ENCODE results near the gene UNCX.
"Not testable (repeated sequence)": the region's sequence is repeated elsewhere in the genome, so short reads cannot be mapped to it uniquely, and the experiment has no call there.

UNCX gene

DNA sequence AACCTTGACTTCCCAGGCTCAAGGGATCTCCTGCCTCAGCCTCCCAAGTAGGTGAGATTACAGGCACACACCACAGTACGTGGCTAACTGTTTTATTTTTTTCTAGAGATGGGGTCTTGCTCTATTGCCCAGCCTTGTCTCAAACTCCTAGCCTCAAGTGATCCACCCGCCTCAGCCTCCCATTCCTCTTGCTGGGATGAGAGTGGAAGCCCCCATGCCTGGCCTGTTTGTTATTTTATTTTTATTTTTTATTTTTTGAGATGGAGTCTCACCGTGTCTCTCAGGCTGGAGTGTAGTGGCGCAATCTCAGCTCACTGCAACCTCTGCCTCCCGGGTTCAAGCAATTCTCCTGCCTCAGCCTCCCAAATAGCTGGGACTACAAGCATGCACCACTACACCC lies 20.6 kb upstream of the UNCX start:
- intact Hi-C loops (cut with DNase I) = not testable (repeated sequence)
- peak in 1 of 10 donors; percentile 68 for DNase-seq

DNA sequence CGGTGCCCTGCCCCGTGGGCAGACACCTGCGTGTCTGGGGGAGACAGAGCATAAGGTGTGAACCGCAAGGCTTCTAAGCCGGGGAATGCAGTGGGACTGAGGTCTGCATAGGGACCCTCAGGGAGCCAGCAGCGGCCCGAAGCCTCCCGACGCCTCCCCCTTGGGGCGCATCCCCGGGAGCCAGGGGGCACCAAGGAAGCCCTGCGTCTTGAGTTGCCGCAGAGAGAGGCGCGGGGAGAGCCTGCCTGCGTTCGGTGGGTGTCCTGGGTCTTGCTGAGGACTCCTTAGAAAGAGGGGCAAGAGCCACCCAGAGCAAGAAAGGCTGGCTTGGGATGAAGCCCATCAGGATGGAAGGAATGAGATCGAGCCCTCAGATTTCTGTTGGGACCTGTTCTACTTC lies 18.2 kb upstream of the UNCX start:
- intact Hi-C loops (cut with DNase I) = no loop called here
- DNase-seq = no peak

DNA sequence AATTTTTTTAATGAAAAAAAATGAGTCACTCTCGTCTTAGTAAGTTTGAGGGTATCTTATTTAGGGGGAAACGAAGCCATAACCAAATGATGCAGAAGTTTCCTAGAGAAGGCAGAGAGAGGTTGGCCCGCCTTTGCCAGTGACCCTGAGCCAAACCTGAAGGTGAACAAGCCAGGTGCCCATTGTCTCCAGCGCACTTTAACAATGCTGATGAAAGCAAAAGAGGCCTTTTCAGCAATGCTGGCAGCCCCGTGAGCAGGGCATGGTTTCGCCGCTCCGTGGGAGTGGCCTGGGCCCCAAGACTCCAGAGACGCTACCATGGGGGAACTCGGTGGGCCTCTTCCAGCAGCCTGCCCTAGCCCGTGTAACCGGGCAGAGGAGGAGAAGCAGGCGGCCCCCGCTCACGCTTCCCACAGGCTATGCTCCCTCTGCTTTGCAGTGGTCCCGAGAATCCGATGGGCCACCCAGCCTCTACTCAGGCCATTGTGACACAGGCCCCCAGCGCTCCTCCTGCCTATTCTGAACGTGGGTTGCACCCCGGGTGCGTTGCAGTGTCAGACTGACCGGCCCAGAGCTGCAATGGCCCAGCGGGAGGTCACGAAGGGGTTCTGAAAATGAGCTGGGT lies 14.0 kb upstream of the UNCX start:
- peak in 1 of 10 donors; percentile 60 for DNase-seq
- intact Hi-C loops (cut with DNase I) = no loop called here

DNA sequence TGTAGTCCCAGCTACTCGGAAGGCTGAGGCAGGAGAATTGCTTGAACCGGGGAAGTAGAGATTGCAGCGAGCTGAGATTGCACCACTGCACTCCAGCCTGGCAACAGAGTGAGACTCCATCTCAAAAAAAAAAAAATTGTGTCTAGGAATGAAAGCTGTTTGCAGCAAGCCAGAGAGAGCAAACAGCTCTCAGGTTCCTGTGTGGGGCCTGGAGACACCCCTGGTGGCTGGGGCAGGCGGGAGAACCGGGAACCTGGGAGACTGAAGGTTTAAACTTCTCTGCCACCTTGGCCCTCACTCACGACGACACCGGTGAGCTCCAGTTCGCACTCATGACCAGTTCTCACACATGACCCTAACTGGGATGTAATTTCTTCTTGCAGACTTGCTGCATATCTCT lies 13.2 kb upstream of the UNCX start:
- DNase-seq = no peak
- intact Hi-C loops (cut with DNase I) = no loop called here

DNA sequence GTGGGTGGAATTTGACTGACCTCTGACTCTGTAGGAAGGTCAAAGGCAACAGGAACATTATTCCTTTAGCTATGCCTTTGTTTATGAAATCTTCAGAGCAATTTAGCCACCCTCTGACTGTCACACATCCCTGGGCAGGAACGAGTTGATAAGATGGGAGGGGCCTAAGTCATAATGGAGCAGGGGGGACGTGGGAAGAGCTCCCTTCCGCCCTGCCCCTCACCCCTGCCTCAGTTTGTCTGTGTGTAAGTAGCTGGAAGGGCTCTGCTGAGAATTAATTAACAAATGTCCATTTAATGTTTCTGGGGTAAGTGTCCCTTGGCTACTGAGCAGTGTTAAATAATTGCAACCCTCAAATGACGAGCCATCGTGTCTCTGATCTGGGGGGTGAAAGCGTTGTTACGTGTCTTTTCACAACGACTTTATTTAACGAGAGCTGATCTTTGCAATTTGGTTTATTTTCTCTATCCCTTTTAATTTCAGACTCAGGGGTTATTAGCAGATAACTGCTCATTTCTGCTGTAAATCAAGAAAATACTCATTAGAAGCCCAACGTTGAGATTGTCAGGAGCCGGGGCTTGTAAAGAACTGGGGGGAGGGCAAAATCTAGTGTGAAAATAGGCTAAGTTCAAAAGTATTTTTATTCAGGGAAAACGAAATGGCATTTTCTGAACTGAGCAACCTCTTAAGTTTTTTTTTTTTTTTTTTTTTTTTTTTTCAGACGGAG lies 12.5 kb upstream of the UNCX start:
- intact Hi-C loops (cut with DNase I) = loop anchor here (10.0 kb wide), 1 partner anchor 255 kb away; no protein-coding TSS in a partner anchor
- no peak for DNase-seq

DNA sequence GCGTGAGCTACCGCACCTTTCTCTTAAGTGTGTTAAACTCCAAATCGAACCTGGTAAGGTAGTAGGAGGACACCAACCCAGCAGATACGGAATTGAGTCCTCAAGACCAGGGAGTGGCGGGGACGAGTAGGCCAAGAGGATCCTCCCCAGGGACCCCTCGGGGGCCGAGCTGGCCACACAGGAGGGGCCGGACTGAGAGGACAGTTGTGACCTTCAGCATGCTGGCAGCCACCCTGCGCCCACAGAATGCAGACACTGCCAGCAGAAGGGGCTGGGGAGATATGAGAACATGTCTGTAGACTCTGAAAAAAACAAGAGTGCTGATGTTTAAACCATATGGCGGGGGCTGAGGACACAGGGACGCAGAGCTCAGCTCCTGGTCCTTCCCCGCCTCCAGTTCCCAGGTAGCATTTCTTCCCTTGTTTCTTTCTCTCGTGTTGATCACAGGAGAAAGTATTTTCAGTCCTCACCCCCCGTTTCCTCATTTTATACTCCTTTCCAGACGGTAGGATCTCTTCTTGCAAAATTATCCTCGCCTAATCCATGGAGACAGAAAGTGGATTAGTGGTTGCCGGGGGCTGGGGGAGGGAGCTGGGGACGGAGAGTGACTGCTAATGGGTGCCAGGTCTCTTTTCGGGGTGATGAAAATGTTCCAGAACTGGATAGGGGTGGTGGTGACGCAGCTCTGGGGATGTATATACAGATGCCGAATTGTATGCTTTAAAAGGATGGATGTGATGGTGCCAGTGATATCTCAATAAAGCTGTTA lies 11.5 kb upstream of the UNCX start:
- no peak for DNase-seq
- intact Hi-C loops (cut with DNase I) = loop anchor here (10.0 kb wide), 1 partner anchor 254 kb away; no protein-coding TSS in a partner anchor

DNA sequence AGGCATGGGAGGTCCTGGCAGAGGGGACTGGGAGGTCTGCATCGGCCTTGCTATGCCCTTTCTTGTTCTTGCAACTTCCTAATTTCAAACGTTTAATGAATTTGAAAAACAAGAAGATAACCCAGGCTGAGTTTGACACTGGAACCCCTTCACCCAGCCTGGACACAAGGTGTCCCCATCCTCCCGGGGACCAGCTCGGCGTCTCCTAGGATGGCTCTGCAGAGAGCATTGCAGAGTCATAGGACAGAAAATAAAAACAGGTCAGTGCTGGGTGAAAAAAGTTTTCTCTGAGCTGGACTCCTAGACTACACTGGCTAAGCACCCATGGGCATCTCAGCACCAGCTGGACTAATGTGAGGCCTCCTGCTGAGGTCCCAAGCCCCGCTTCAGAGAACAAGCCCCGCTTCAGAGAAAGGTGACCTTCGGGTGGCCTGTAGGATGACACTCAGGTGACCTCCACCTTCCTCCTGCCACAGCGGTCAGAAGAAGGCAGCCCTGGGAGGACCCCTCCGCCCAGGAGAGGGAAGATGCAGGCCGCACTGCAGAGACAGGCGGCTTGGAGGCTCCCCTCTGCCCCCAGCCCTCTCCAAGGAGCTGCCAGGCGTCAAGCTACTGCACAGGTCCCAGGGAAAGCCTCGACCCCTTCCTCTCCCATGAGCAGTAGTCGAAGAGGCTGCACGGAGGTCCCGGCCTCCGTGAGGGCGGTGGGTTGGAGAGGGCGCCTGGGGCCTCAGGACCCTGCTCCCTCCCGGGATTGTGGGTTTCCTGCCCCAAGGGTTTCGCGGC lies 9.3 kb upstream of the UNCX start:
- DNase-seq = peak in 1 of 10 donors; percentile 59
- intact Hi-C loops (cut with DNase I) = loop anchor here (10.0 kb wide), 1 partner anchor 251 kb away; no protein-coding TSS in a partner anchor

DNA sequence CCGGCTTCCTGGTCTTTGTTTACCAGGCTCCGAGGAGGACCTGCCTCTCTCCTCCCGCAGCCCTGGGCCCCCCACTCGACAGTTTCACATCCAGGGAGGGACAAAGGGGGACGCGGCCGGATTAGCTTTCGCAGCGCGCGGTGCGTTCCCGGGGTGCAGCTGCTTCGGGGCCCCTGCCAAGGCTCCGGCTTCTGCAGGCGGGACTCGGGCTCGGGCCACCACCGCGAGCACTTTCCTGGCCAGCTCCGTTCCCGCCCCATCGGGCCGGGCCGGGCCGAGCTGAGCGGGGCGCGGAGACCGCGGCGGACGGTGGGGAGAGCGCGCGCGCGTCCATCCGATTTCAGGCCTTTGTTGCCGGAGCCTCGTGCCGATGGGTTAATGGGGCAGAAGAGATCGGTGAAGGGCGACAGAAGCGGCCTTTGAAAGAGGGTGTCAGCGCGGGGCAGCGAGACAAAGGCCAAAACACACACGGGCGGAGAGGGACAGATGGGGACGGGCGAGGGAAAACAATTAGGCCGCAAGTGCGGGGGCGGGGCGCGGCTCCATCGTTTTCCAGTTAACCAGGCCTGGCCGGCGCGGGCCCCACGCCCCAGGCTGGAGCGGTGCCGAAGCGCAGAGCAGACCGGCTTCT lies 8.5 kb upstream of the UNCX start:
- DNase-seq = peak in 1 of 10 donors; percentile 66
- intact Hi-C loops (cut with DNase I) = loop anchor here (10.0 kb wide), 1 partner anchor 251 kb away; no protein-coding TSS in a partner anchor

DNA sequence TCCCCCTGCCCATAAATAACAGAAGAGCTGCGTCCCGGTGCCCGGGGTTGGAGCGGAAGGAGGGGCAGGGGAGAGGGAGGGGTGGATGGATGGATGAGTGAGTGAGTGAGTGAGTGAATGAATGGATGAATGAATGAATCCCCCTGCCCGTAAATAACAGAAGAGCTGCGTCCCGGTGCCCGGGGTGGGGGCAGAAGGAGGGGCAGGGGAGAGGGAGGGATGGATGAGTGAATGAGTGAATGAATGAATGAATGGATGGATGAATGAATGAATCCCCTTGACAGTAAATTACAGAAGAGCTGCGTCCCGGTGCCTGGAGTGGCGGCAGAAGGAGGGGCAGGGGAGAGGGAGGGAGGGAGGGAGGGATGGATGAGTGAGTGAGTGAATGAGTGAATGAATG lies 7.6 kb upstream of the UNCX start:
- no peak for DNase-seq
- intact Hi-C loops (cut with DNase I) = loop anchor here (1.0 to 10.0 kb wide), 3 partner anchors 187 to 250 kb away; no protein-coding TSS in a partner anchor

DNA sequence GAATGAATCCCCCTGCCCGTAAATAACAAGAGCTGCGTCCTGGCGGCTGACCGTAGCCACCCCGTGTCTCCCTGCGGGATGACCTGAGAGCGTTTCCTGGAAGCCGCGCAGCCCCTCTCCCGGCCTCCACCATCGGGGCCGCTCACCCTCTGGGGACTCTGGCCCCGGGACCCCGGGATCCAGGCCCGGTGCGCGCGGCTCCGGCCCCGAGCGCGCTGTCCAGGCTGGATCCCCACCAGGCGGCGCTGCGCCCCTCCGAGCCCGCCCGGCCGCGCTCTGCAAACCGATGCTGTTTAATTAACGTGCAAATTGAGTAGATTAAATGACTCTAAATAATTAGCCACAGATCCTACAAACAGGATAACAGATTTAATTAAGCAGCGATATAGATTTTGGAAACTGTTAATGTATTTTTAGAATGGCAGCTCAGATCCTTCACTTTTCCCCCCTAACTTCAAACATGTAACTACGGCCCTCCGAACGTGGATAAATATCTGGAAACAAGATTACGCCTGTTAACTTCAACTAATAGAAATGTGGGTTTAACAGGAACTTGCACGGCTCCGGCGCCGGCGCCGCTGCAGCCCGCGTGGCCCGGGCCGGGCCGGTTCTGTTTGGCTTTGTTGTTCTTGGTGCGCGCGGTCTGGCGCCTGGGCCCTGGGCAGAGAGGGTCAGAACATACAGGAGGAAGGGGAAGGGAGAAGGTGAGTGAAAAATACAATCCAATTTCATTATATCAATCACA lies 7.1 kb upstream of the UNCX start:
- intact Hi-C loops (cut with DNase I) = loop anchor here (1.0 to 10.0 kb wide), 3 partner anchors 187 to 249 kb away; no protein-coding TSS in a partner anchor
- peak in 3 of 10 donors; percentile 45 to 53 (median 50) for DNase-seq

DNA sequence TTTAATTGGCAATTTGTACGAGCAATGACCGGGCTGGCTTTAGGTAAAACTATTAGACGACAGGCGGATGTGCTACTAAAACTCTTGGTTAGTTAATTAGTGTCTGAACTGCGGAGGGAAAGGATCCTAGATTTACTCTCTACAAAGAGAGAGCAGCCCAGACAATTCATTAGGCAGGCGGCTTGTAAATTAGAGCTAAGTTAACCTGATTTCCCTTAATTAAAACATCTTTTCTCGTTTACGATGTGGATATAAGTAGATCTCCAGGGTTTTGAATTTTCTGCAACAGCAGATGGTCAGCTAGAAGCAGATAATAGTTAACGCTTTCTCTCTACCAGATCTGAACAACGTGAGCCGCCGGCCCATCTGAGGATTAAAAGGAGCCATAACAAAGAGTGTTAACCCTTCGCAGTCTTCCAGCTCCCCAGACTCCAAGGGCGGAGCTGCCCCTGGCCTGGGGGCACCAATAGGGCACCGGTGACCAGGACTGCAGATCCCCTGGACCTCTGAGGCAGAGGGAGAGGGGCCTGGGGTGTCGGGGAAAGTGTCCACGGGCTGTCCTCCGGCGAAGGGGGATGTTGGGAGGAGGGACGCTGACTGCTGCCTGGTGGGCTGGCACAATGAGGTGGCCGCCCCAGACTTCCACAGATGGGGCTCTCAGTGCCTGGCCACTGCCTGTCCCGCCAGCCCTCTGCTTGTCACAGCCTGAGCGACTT lies 6.3 kb upstream of the UNCX start:
- DNase-seq = no peak
- intact Hi-C loops (cut with DNase I) = loop anchor here (5.0 to 10.0 kb wide), 2 partner anchors 206 to 248 kb away; no protein-coding TSS in a partner anchor

DNA sequence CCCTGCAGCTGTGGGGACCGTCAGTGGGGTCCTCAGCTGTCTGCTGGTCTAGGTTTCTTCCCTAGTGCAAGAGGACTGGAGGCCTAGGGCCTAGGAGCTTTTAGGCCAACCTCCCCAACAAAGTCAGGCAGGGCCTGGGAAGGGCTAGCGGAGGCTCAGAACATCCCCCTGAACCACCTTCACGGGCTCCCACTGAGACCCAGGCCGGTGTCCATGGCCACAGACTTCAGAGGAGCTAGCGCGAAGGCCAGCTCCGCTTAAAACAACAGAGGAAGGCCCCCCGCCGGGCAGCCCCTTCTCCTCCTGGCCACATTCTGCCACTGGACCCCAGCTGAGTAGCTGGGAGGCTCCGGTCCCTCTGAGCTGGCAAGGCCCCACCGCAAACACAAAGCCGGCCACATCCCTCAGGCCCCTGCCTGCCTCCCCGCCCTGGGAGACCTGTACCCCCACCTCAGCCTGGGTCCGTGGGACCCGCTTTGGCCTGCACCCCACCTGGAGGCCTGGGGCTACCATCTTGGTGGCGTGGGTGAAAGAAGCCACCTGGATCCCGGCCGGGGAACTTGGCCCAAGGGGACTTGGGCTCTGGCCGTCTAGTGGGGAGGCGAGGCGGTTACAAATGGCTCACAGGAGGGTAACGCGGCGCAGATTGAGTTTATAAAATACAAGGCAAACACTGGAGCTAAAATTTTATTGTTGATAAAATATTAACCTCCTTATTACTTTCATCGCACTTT lies 5.4 kb upstream of the UNCX start:
- no peak for DNase-seq
- intact Hi-C loops (cut with DNase I) = loop anchor here (5.0 to 10.0 kb wide), 2 partner anchors 205 to 248 kb away; no protein-coding TSS in a partner anchor

DNA sequence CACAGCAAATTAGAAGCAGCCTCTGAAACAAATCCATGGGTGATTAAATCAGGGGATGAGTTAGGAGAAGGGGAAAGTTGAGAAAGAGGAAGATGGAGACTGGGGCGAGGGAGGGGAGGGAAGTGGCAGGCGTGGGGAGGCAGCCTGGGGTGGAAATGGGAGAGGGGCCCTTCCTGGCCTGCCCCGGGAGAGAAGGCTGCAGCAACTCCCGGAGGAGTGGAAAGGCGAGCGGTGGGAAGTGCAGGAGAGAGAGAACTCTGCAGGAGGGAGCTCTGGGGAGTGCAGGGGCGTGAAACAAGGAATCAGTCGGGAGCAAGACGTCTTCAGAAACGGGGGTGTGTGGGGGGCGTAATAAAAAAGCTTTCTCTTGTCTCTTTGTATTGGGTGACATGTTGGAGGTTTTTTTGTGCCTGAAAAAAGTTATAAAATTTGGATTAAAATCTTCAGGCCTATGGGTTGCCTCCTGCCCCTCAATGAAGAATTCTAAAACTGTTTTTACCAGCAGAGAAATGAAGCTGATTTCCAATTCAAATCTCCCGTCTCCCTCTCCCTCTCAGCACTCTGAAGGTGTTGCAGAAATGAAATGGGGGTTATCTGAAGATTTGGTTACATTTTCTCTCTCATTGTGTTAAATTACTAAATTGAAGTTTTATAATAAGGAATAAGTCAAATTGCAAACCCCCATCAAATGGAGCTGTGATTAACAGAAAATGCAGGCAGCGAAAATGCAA lies 4.7 kb upstream of the UNCX start:
- no peak for DNase-seq
- intact Hi-C loops (cut with DNase I) = loop anchor here (5.0 to 10.0 kb wide), 2 partner anchors 204 to 247 kb away; no protein-coding TSS in a partner anchor

DNA sequence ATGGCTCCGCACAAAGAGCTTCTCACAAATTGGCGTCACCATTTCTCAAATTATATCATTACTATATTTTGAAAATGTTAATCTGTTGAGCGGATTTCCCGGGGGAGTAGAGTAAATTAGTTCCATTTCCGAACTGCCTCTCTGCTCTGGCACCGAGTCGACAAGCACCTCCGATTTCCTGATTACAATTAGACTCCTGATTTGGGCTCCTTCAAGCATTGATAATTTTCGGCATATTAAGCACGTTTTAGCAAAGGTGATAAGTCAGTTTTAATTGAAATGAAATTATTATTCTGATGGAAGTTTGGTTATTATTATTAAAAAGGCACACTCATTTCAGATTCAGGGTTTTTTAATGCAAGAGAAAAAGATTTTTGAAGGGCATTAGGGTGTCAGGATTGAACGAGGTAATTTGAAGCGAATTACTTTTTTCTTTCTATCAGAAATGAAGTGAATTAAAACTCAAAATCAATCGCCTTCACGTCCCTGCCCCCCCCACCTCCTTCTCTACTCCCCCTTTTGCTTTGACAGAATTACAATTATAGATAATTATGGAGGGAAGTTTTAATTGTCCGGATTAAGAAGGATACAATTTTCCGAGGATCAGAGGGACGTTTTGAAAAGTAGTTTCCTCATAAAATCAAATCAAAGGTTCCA lies 4.0 kb upstream of the UNCX start:
- intact Hi-C loops (cut with DNase I) = loop anchor here (5.0 to 10.0 kb wide), 2 partner anchors 204 to 246 kb away; no protein-coding TSS in a partner anchor
- DNase-seq = no peak

DNA sequence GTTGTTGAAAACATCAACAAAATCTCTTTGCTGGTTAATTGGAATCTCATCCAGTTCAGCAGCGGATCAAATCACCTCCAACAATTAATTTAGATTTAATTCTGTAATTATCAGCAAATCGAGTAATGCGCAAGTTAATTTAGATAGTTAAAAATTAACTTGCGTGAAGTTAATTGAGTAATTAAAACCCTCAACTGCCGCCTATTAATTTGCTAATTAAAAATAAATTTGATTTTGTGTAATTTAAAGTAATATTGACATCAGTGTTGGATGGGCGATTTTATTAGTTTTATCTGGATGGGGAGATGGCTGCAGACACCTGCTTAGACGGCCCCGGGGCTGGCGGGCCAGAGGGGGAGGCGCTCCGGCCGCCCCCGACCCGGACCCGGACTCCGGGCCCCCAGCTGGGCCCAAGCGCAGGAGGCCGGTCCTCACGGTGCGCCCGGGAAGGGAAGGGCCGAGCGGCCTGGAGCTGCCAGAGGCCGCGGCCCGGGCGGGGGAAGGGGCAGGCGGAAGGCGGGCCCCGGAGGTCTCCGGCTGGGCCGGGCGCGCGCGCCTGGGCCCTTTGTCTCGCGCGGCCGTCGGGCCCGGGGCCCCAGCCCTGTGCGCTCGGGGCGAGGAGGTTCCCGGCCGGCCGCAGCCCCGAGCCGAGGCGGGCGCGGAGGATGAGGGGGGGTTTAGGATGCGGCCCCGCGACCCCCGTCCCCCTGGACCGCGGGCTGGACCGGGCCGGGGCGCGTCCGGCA lies 3.3 kb upstream of the UNCX start:
- DNase-seq = no peak
- intact Hi-C loops (cut with DNase I) = loop anchor here (5.0 to 10.0 kb wide), 2 partner anchors 203 to 245 kb away; no protein-coding TSS in a partner anchor
